MM.1S (cell line): Measurements from ENCODE around the gene ELFN1.

Experiments
- DNase-seq: peaks from one replicate; pipeline ENCODE4 v3.0.0-alpha.2; 2015
- H2AFZ ChIP-seq: fragments of 300-600 bp; sonication (generic); 2 replicates; pipeline ENCODE4 v1.6.0; 2016; ENCODE audit warnings: antibody characterized with exemption, low read length
- H3F3A ChIP-seq: fragments of 300-600 bp; sonication (generic); 2 replicates; pipeline ENCODE4 v1.6.1; 2016; ENCODE audit warnings: mild to moderate bottlenecking, antibody characterized with exemption, low read length, moderate library complexity, mixed read lengths; ENCODE audit not compliant: insufficient read depth
- H3K27ac ChIP-seq: fragments of 300-600 bp; sonication (generic); 2 replicates; pipeline ENCODE4 v1.5.1; 2016; ENCODE audit warnings: mild to moderate bottlenecking, low read length
- H3K27me3 ChIP-seq: fragments of 300-600 bp; sonication (generic); replicated peaks from 2 replicates; pipeline ENCODE4 v1.6.0; 2016; ENCODE audit warnings: low read length; ENCODE audit not compliant: insufficient read depth
- H3K36me3 ChIP-seq: fragments of 300-600 bp; sonication (generic); replicated peaks from 2 replicates; pipeline ENCODE4 v1.6.1; 2016; ENCODE audit warnings: mild to moderate bottlenecking, low read length, mixed read lengths; ENCODE audit not compliant: insufficient read depth
- H3K4me1 ChIP-seq: fragments of 300-600 bp; sonication (generic); 2 replicates; pipeline ENCODE4 v1.6.1; 2016; ENCODE audit warnings: low read length, mixed read lengths
- H3K4me2 ChIP-seq: fragments of 300-600 bp; sonication (generic); 2 replicates; pipeline ENCODE4 v1.6.0; 2016; ENCODE audit warnings: low read depth, low read length
- H3K4me3 ChIP-seq: fragments of 300-600 bp; sonication (generic); 2 replicates; pipeline ENCODE4 v1.5.1; 2016; ENCODE audit warnings: low read length, mixed read lengths
- H3K79me2 ChIP-seq: fragments of 300-600 bp; sonication (generic); 2 replicates; pipeline ENCODE4 v1.6.1; 2016; ENCODE audit warnings: mixed run types, low read length, mixed read lengths
- H3K9ac ChIP-seq: fragments of 300-600 bp; sonication (generic); 2 replicates; pipeline ENCODE4 v1.6.1; 2016; ENCODE audit warnings: low read length, mixed read lengths
- H3K9me2 ChIP-seq: fragments of 300-600 bp; sonication (generic); replicated peaks from 2 replicates; pipeline ENCODE4 v1.6.1; 2016; ENCODE audit warnings: mild to moderate bottlenecking, low read length, mixed read lengths; ENCODE audit not compliant: insufficient read depth
- H3K9me3 ChIP-seq: fragments of 300-600 bp; sonication (generic); replicated peaks from 2 replicates; pipeline ENCODE4 v1.6.1; 2016; ENCODE audit warnings: mild to moderate bottlenecking, low read length, mixed read lengths; ENCODE audit not compliant: insufficient read depth
- H4K20me1 ChIP-seq: fragments of 300-600 bp; sonication (generic); 2 replicates; pipeline ENCODE4 v1.6.1; 2016; ENCODE audit warnings: mild to moderate bottlenecking, low read length, moderate library complexity, mixed read lengths; ENCODE audit not compliant: insufficient read depth
- EZH2 ChIP-seq: fragments of 300-600 bp; sonication (generic); optimal IDR thresholded peaks from 2 replicates; pipeline ENCODE3; 2017; ENCODE audit warnings: low read depth, mild to moderate bottlenecking, antibody characterized with exemption, low read length, mixed read lengths
- EZH2phosphoT487 ChIP-seq: fragments of 300-600 bp; sonication (generic); IDR thresholded peaks from 2 replicates; pipeline ENCODE4 v1.6.1; 2018; ENCODE audit warnings: antibody characterized with exemption, low read length
- TF ChIP-seq, protein P1 (sequence below): fragments of 300-600 bp; sonication (generic); IDR thresholded peaks from 2 replicates; pipeline ENCODE4 v1.5.1; 2016; ENCODE audit warnings: antibody characterized with exemption, low read length, mixed read lengths

Gene ELFN1

DNA sequence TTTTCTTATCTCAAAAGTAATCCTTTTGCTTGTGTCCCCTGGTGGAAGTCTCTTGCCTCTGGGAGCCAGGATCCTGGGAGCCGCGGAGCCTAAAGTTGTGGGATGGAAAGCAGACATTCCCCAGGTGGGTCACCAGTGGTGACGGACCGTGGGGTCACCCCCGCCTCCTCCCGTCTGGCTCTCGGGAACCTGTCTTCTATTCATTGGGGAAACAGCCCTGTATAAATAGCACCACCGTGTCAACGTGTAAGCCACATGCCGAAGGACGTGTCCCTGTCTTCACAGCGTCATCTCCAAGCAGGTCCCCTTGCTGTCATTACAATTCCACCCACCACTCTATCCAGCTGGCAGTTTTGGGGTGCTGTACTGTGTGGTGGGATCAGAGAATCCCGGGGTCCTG, 87.5 kb downstream of the ELFN1 start:
- peaks cover 27% of the 10 kb centered on the region for H3K4me1 ChIP-seq
- no peak overlapping the region for H3K9ac ChIP-seq
- H3K79me2 ChIP-seq = no peaks in the 10 kb centered on the region
- H3K4me3 ChIP-seq = no peak overlapping the region
- H3F3A ChIP-seq = peaks cover 14% of the 10 kb centered on the region
- H4K20me1 ChIP-seq = no peaks in the 10 kb centered on the region
- H3K27me3 ChIP-seq = peaks cover 80% of the 10 kb centered on the region
- TF ChIP-seq EZH2 = no peak
- TF ChIP-seq, protein P1, sequence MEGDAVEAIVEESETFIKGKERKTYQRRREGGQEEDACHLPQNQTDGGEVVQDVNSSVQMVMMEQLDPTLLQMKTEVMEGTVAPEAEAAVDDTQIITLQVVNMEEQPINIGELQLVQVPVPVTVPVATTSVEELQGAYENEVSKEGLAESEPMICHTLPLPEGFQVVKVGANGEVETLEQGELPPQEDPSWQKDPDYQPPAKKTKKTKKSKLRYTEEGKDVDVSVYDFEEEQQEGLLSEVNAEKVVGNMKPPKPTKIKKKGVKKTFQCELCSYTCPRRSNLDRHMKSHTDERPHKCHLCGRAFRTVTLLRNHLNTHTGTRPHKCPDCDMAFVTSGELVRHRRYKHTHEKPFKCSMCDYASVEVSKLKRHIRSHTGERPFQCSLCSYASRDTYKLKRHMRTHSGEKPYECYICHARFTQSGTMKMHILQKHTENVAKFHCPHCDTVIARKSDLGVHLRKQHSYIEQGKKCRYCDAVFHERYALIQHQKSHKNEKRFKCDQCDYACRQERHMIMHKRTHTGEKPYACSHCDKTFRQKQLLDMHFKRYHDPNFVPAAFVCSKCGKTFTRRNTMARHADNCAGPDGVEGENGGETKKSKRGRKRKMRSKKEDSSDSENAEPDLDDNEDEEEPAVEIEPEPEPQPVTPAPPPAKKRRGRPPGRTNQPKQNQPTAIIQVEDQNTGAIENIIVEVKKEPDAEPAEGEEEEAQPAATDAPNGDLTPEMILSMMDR = no peak
- TF ChIP-seq EZH2phosphoT487 = no peak
- no peak overlapping the region for H3K4me2 ChIP-seq
- no peaks in the 10 kb centered on the region for H3K36me3 ChIP-seq
- H3K27ac ChIP-seq = no peak overlapping the region
- no peak for DNase-seq
- no peaks in the 10 kb centered on the region for H3K9me3 ChIP-seq
- H2AFZ ChIP-seq = no peak overlapping the region
- H3K9me2 ChIP-seq = no peaks in the 10 kb centered on the region

DNA sequence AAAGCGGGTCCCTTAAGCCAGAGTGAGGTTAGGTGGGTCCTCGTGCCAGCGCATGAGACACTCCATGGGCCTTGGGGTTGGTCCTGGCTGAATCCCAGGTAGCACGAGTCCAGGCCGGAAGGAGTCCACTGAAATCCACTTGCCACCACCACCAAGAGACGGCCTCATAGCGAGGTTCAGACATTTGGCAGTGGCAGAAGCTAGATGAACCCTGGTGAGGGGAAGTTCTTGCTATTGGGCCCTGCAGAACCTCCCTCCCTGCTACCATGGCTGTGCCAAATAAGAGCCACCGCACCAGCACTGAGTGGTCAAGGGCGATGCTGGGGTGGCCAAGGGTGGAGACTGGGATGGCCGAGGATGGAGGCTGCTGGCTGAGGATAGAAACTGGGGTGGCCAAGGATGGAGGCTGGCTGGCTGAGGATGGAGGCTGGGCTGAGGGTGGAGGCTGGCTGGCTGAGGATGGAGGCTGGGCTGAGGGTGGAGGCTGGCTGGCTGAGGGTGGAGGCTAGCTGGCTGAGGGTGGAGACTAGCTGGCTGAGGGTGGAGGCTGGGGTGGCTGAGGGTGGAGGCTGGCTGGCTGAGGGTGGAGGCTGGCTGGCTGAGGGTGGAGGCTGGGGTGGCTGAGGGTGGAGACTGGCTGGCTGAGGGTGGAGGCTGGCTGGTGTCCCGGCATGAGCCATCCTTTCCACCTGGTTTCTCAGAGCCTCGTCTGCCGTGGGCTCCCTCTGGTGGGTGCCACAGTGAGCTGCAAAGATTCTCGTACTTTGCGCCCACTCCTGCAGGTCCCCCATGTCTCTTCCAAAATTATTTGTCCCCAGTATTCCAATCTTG, 88.2 kb downstream of the ELFN1 start:
- Histone ChIP-seq H3K79me2 (no peaks in the 10 kb centered on the region), H3K27ac (no peak overlapping the region), H3K4me2 (no peak overlapping the region), H3F3A (peaks cover 14% of the 10 kb centered on the region), H3K36me3 (no peaks in the 10 kb centered on the region), H3K9ac (no peak overlapping the region), H3K9me3 (no peaks in the 10 kb centered on the region), H3K4me3 (no peak overlapping the region), H2AFZ (no peak overlapping the region), H3K9me2 (no peaks in the 10 kb centered on the region), H3K27me3 (peaks cover 74% of the 10 kb centered on the region), H3K4me1 (peaks cover 20% of the 10 kb centered on the region), H4K20me1 (no peaks in the 10 kb centered on the region)
- DNase-seq = peak; percentile 38
- TF ChIP-seq, protein P1 = peak; percentile 27
- no peak for TF ChIP-seq EZH2phosphoT487

DNA sequence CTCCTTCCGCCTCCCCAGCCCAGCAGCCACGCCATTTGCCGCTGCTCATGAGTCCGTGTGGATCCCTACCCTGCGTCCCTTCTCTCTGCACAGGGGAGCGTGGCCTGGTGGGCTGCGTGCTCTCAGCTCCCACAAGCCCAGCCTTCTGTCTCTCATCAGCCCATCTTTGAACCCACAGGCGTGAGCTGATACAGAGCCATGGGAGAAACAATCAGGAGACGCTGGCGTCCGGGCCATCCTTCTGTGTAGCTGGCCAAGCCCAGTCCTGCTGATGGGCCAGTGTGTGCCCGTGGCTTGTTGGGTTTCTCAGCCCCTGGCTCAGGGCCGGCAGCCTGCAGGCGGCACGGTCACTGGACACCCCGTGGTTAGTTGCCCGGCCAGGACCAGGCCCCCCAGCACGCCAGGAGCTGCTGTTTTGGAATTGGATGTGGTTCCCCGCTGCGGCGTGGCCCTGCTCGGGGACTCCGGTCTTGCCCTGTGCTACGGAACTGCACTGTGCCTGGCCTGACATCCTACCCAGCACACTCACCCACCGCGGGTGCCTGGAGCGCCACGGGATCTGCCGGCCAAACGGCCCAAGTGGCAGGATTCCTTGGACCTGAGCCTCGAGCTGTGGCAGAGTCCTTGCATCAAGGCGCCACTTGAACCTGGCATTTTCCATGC, 88.9 kb downstream of the ELFN1 start:
- Histone ChIP-seq H3K4me3 (no peak overlapping the region), H3K4me2 (no peak overlapping the region), H3K9ac (no peak overlapping the region), H3K9me2 (no peaks in the 10 kb centered on the region), H3K9me3 (no peaks in the 10 kb centered on the region), H3F3A (peaks cover 14% of the 10 kb centered on the region), H3K27ac (no peak overlapping the region), H3K79me2 (no peaks in the 10 kb centered on the region), H4K20me1 (no peaks in the 10 kb centered on the region), H2AFZ (no peak overlapping the region), H3K4me1 (peaks cover 18% of the 10 kb centered on the region), H3K27me3 (peaks cover 69% of the 10 kb centered on the region), H3K36me3 (no peaks in the 10 kb centered on the region)
- no peak for TF ChIP-seq EZH2
- TF ChIP-seq EZH2phosphoT487 = no peak
- TF ChIP-seq, protein P1 = no peak
- DNase-seq = no peak
